HL-60/S4 treated with retinoic acid at 250 ng/mL for 4 days and 3 days (cell line): Measurements from ENCODE around the gene BRAT1.
"Not testable (repeated sequence)": the region's sequence is repeated elsewhere in the genome, so short reads cannot be mapped to it uniquely, and the experiment has no call there.

Experiments used
- in situ Hi-C: fragments of 300-500 bp; cut with MboI; formaldehyde crosslinking; loops from 2 replicates; pipeline ENCODE4 v1.7.0; 2022; ENCODE audit warnings: low sequenced_read_pairs

The BRAT1 gene

GRCh38 chr7:2555121-2556052 is at the start of gene BRAT1:
TSS of gene BRAT1 (minus strand) at chr7:2555524. CDS start at chr7:2554431, 1,093 bp downstream.
- in situ Hi-C loops, result no loop called here

- in situ Hi-C loops, result no loop called here
Observed at GRCh38 chr7:2604608-2605174, 49.4 kb upstream of the BRAT1 start.

GRCh38 chr7:2603044-2603965 is 48.0 kb upstream of the BRAT1 start:
- in situ Hi-C loops, result no loop called here

DNA sequence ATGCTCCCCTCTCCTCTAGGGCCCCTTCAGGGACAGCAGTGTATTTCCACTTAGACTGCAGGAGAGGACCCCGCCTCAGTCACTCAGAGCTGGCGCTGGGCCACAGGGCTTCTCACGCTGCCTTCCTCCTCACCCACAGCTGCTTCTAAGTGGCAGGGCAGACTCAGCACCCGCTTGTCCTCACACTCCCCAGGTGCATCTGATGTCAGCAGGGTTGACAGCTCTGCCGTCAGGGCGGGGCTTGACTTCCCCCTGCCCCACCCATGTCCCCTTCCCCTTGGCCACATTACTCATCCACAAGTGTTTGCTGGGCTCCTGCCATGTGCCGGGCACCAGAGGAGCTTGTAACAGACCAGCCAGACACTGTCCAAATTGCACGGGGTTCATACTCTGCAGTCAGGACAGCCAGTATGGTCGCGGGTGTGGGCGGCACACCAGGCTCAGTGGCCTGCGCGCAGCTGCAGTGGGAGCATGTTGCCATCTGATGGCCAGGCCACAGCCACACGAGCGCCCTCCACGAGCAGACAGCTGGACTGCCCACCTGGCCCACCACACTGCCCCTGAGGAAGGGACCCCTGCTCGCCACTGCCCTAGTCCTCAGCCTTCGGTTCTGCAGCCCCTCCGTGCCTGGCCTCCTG is 47.2 kb upstream of the BRAT1 start:
- in situ Hi-C loops, result no loop called here

DNA sequence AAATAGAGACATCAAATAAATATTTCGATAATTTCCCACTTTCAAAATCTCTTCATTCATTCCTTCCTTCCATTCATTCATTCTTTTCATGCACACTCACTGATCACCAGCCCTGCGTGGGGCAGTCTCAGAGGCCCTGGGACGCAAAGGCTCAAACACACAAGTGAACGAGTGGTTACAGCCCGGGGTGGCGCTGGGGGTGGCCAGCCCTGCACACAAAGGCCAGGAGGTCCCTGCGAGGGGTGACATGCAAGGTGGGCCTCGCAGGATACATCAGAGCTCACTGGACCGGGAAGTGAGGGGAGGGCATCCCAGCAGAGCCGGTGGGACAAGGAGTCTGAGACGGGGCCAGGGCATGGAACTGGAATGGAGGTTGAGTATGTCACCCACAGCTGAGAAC is 46.6 kb upstream of the BRAT1 start:
- in situ Hi-C loops, result no loop called here

DNA sequence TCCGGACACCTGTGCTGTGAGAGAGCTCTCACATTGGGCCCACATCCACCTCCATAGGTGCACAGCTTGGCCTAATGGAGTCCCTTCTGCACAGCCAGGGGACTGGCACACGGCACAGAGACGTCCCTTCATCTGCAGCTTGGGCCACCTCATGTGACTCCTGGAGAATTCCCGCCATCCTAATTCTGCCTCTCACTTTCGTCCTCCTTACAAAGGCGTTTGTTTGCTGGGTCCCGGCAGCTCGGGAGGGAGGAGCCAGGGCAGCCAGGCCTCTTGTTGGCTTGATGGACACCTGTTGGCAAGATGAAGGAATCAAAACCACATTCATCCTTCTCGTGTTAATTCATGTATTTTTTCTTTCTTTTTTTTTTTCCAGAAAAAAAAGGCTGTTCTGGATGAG is 45.7 kb upstream of the BRAT1 start:
- in situ Hi-C loops, result no loop called here

DNA sequence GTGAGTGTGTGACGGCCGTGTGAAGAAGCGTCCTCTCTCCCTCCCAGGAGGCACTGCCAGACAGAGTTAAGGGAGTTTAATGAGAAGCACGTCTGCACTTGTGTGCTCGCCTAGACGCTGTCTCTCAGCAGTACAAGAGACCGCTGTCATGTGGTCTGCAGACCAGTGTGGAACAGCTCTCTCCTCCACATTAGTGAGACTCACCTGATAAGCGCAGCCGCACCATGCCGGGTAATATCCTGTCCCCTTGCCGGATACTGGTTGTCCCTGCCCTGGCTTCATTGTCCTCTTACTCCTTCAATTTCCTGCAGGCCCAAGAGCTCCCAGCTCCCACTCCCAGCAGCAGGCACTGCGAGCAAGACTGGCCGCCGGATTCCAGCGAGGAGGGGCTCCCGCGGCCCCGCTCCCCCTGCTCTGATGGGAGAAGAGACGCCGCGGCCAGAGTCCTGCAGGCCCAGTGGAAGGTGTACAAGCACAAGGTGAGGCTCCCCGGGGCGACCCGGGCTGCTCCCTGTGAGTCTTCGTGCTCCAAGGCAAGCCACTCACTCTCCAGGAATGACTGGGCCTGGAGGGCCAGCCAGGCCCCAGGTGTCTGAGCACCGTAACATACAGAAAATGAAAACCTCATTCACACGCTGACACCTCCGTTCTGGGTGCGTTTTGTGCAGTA is 43.0 kb upstream of the BRAT1 start:
- in situ Hi-C loops, result no loop called here

- in situ Hi-C loops, result no loop called here
Observed at GRCh38 chr7:2597273-2597640, 41.9 kb upstream of the BRAT1 start.

DNA sequence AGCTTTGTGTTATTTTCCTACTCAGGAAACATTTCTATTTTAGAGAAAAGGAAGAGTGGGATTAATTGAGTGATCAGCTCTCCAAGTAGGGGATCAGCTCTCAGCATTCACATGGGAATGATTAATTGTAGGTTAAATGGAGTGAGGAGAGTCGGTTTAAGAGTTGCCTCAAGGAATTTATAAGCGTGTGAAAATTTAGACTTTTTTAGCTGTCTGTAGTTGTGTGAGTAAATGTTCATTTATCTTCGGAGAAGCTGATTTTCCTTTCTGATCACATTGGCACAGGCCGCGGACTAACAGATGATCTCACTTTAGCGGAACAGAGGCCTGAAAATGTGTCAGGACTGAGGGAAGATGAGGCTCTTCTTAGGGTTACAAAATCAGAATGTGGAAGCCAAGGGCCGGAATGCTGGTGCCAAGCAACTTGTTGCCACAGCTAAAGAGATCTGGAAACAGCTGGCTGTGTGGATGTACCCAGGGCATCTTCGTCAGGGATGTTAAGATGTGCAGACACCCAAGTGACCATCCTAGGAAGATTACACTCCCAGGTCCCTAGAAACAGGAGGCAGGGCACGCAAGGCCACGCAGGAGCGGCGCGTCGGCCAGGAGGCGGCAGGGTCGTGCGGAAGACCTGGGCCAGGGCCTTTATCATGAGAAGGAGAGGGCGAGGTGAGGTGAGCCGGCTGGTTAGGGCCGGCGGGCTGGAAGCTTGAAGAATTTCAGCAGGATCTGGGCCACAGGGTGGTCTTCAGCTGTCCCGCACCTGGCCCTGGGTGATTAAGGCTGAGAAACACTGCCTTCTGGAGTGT is 41.3 kb upstream of the BRAT1 start:
- in situ Hi-C loops, result no loop called here

DNA sequence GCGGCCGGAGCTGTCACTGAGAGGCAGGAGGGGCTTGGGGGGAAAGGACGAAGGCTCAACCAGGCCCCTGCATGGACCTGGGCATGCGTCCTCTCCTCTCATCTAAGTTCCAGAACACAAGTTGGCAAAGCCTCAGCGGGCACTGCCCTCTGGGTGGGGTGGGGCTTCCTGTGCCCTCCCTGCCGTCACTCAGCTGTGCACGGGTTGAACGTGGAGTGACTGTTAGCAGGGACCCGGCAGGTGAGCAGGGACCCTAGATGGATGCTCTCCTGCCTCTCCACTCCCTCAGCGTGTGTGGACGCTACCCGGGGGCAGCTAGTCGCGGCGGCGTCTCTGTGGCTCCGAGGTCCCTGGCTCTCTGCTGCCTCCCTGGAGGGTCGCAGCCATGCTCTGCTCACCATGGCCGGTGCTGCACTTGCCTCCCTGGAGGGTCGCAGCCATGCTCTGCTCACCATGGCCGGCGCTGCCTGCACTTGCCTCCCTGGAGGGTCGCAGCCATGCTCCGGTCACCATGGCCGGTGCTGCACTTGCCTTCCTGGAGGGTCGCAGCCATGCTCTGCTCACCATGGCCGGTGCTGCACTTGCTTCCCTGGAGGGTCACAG is 40.0 kb upstream of the BRAT1 start:
- in situ Hi-C loops, result no loop called here

DNA sequence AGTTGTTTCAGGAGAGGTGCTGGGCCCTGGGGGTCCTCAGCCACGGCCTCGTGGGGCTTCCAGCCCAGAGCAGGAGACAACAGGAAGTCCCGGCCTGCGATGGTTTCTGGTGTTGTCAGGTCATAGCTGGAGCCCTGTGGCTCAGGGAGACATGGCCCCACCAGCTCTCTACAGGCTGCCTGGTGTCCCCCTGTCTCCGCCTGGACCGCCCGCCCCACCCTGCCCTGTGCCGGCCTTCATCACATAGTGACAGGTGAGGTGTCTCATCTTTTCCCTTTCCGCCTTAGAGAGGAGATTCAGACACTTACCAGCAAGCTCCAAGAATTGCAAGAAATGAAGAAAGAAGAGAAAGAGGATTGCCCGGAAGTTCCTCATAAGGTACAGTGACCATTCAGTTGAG is 39.3 kb upstream of the BRAT1 start:
- in situ Hi-C loops, result no loop called here

DNA sequence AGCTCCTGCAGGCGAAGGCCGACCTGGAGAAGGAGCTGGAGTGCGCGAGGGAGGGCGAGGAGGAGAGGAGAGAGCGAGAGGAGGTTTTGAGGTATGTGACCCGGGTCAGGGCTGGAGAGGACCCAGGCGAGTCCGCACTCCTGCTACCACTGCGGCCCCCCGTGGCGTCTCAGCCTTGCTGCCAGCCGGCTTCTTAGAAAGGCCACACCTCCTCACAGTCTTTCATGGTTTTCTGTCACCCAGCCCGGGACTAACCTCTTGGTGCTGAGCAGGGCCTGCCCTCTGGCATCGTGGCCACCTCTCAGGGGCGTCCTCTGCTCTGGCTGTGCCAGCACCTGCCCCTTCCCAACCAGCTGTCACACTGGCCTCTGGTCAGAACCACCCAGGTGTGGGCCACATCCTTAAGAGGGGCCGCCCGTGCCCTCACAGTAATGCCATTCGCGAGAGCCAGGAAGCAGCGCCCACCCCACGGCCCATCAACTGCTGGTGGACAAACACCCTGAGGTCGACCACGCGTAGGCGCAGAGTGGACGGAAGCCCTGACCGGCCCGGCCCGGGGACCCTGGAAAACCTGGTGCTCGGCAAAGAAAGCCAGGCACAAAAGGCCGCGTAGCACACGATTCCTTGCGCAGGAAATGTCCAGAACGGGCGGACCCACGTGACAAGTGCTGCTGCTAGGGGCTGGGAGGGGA is 37.9 kb upstream of the BRAT1 start:
- in situ Hi-C loops, result no loop called here

- in situ Hi-C loops, result no loop called here
Observed at GRCh38 chr7:2592375-2592865, 37.1 kb upstream of the BRAT1 start.

DNA sequence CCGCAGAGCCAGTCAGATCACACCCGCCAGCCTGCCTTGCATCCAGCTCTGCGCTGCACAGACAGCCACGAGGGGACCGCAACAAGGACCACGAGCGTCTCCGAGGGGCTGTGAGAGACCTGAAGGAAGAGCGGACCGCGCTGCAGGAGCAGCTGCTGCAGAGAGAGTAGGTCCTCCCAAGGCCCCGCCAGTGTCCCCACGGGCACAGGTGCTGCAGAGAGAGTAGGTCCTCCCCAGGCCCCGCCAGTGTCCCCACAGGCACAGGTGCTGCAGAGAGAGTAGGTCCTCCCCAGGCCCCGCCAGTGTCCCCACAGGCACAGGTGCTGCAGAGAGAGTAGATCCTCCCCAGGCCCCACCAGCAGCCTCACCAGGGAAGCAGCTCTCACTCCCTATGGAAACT is 34.6 kb upstream of the BRAT1 start:
- in situ Hi-C loops, result not testable (repeated sequence)

DNA sequence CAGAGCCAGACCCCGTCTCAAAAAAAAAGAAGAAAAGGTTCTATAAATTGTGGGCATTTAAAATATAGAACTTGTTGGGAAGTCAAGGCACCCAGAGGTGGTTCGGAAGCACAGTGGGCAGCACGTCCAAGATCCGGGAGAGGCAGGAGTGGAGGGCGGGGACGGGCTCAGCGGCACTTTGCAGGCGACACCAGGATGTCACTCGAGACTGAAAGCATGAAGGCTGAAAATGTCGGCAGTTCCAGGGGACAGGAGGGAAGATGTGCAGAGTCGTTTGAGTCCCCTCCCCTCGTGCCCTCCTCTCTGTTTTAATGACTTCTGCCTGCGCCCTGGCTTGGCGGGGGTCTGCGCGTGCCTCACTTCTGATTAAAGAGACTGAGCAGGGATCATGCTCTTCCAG is 34.0 kb upstream of the BRAT1 start:
- in situ Hi-C loops, result no loop called here

DNA sequence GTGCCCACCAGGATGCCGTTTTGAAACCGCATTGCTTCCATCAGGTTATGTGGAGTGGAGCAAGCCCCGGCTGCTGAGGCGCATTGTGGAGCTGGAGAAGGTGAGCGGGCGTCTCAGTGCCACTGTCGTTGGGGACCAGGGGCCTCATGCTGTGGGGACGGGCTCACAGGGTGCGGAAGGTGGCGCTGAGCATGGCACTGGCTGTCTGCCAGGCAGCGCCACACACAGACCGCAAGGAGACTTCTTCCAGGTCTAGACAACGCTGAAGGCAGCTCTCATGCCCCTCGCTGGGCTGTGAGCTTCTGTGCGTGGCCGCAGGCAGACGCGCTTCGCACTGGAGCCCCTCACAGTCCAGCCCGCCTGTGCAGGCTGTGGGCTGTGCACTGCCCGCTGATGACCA is 32.5 kb upstream of the BRAT1 start:
- in situ Hi-C loops, result no loop called here

DNA sequence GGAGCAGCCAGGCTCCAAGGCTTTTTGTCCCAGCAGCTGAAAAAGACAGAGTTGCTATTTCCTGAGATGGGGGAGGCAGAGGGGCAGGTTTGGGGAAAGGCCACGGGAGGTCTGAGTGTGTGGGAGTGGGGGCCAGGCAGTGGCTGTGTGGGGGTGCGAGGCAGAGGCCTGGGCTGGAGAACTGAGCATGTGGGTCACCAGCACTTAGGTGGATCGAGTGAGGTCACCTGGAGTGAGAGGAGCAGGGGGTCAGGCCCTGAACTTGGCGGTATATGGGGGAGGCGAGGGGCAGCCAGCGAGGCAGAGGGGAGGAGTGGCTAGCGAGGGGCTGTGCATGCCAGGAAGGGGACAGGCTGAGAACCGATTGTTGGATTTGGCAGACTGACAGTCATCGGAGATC is 31.8 kb upstream of the BRAT1 start:
- in situ Hi-C loops, result no loop called here

- in situ Hi-C loops, result no loop called here
Observed at GRCh38 chr7:2586326-2587020, 31.1 kb upstream of the BRAT1 start.
